HepG2 (cell line): ENCODE measurements around the gene PLCXD1. TPM values are rescaled to one million over a fixed set of nuclear protein-coding genes. Genes with fewer than 3 reads are reported as not detected.

ENCODE experiments used
- CENPX ChIP-seq: sonication (generic); formaldehyde crosslinking; IDR thresholded peaks from 2 replicates; pipeline ENCODE4 v1.9.0; 2021; ENCODE audit warnings: mild to moderate bottlenecking, missing genetic modification reagents, moderate library complexity
- DNMT3B ChIP-seq: conservative IDR thresholded peaks from 2 replicates; pipeline ENCODE4 v1.6.1; 2016; ENCODE audit warnings: missing biosample characterization, control low read depth
- ISL2 ChIP-seq: sonication (generic); formaldehyde crosslinking; IDR thresholded peaks from 2 replicates; pipeline ENCODE4 v1.5.0; 2020; ENCODE audit warnings: missing genetic modification reagents
- KLF13 ChIP-seq: sonication (generic); formaldehyde crosslinking; IDR thresholded peaks from 2 replicates; pipeline ENCODE4 v1.4.0; 2020; ENCODE audit warnings: mild to moderate bottlenecking, missing genetic modification reagents
- KMT2B ChIP-seq: IDR thresholded peaks from 2 replicates; pipeline ENCODE4 v1.6.1; 2016; ENCODE audit warnings: missing genetic modification reagents, missing compliant biosample characterization
- SIN3A ChIP-seq: IDR thresholded peaks from 2 replicates; pipeline ENCODE4 v1.6.1; 2011; ENCODE audit warnings: low read depth, mild to moderate bottlenecking, control low read depth, low read length, borderline replicate concordance
- ZNF326 ChIP-seq: sonication (generic); formaldehyde crosslinking; IDR thresholded peaks from 2 replicates; pipeline ENCODE4 v1.4.0; 2020; ENCODE audit warnings: missing genetic modification reagents, borderline replicate concordance
- ZNF501 ChIP-seq: sonication (generic); formaldehyde crosslinking; IDR thresholded peaks from 2 replicates; pipeline ENCODE4 v1.5.1; 2020; ENCODE audit warnings: mild to moderate bottlenecking, moderate library complexity, missing genetic modification reagents
- ZNF670 ChIP-seq: sonication (generic); formaldehyde crosslinking; IDR thresholded peaks from 2 replicates; pipeline ENCODE4 v1.8.0; 2022; ENCODE audit warnings: mild to moderate bottlenecking, missing genetic modification reagents, borderline replicate concordance
- ZNF746 ChIP-seq: sonication (generic); formaldehyde crosslinking; IDR thresholded peaks from 2 replicates; pipeline ENCODE4 v1.8.0; 2022; ENCODE audit warnings: mild to moderate bottlenecking, missing genetic modification reagents
- ZSCAN25 ChIP-seq: sonication (generic); formaldehyde crosslinking; IDR thresholded peaks from 2 replicates; pipeline ENCODE4 v1.8.0; 2022; ENCODE audit warnings: mild to moderate bottlenecking, missing genetic modification reagents
- polyA plus RNA-seq, 8 experiments: library from polyadenylated mRNA; depleted of rRNA in 3 of 8; stranded (reverse) in 7 of 8; unstranded in 1 of 8; fragments of >200 nt; fragmentation: Illumina TruSeq in 4 of 8; extraction: Trizol in 4 of 8; gene quantifications; 2 replicates each; pipeline versions ENCODE4 v1.2.1 to v1.2.3, GENCODE V29; 2011 to 2016; ENCODE audit warnings: low read depth in 4 of 8, missing spikeins in 1 of 8, mixed read lengths in 1 of 8; ENCODE audit not compliant: insufficient read depth in 1 of 8
- total RNA-seq, 5 experiments: library from RNA; depleted of rRNA; stranded (reverse); fragments of >200 nt; fragmentation: Illumina TruSeq; extraction: Trizol; gene quantifications; 2 replicates each; pipeline ENCODE4 v1.2.3, GENCODE V29; 2016; ENCODE audit warnings: low read depth in 1 of 5
- TF ChIP-seq, protein P1 (sequence below): sonication (generic); formaldehyde crosslinking; IDR thresholded peaks from 2 replicates; pipeline ENCODE4 v1.9.0; 2021; ENCODE audit warnings: missing genetic modification reagents, borderline replicate concordance
- TF ChIP-seq, protein P2 (sequence below): sonication (generic); formaldehyde crosslinking; IDR thresholded peaks from 2 replicates; pipeline ENCODE4 v1.9.0; 2021; ENCODE audit warnings: mild to moderate bottlenecking, missing genetic modification reagents
- TF ChIP-seq, protein P3 (sequence below): sonication (generic); formaldehyde crosslinking; IDR thresholded peaks from 2 replicates; pipeline ENCODE4 v1.4.0; 2020; ENCODE audit warnings: missing genetic modification reagents, borderline replicate concordance
- TF ChIP-seq, protein P4 (sequence below): fragments of 450-650 bp; IDR thresholded peaks from 2 replicates; pipeline ENCODE4 v1.6.1; 2017
- TF ChIP-seq, protein P5 (sequence below): sonication (generic); formaldehyde crosslinking; IDR thresholded peaks from 2 replicates; pipeline ENCODE4 v1.4.0; 2020; ENCODE audit warnings: mild to moderate bottlenecking, missing genetic modification reagents

Gene PLCXD1
- total and polyA plus RNA-seq, 2 of the 13 experiments (the other 11 are each of a cell fraction or from before 2014, with no cell fraction given) = 87.7 to 153 TPM

DNA sequence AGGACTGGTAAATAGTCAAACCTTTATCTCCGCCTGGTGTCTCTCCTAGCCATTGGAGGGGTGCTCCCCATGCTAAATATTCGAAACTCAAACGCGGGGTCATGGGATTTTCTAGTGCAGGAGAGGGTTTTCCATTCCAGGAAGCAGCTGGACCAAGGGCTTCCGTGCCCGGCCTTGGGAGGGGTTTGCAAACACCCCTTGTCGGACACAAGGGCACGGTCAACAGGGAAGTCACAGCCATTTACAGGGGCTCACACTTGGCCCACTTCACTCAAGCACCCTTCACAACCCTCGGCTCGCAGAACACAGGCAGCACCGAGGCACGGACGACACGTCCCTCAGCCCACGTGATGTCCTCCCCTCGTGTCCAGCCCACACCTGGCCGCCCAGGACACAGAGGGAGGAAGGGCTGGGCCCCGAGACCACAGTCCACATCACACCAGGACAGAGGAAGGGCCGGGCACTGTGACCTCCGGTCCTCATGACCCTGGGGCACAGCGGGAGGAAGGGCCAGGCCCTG is 10.3 kb upstream of the PLCXD1 start (continued):
- TF ChIP-seq, protein P1, sequence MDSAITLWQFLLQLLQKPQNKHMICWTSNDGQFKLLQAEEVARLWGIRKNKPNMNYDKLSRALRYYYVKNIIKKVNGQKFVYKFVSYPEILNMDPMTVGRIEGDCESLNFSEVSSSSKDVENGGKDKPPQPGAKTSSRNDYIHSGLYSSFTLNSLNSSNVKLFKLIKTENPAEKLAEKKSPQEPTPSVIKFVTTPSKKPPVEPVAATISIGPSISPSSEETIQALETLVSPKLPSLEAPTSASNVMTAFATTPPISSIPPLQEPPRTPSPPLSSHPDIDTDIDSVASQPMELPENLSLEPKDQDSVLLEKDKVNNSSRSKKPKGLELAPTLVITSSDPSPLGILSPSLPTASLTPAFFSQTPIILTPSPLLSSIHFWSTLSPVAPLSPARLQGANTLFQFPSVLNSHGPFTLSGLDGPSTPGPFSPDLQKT = no peak
- TF ChIP-seq KLF13 (CRISPR knock-in tag) = no peak
- TF ChIP-seq, protein P2, sequence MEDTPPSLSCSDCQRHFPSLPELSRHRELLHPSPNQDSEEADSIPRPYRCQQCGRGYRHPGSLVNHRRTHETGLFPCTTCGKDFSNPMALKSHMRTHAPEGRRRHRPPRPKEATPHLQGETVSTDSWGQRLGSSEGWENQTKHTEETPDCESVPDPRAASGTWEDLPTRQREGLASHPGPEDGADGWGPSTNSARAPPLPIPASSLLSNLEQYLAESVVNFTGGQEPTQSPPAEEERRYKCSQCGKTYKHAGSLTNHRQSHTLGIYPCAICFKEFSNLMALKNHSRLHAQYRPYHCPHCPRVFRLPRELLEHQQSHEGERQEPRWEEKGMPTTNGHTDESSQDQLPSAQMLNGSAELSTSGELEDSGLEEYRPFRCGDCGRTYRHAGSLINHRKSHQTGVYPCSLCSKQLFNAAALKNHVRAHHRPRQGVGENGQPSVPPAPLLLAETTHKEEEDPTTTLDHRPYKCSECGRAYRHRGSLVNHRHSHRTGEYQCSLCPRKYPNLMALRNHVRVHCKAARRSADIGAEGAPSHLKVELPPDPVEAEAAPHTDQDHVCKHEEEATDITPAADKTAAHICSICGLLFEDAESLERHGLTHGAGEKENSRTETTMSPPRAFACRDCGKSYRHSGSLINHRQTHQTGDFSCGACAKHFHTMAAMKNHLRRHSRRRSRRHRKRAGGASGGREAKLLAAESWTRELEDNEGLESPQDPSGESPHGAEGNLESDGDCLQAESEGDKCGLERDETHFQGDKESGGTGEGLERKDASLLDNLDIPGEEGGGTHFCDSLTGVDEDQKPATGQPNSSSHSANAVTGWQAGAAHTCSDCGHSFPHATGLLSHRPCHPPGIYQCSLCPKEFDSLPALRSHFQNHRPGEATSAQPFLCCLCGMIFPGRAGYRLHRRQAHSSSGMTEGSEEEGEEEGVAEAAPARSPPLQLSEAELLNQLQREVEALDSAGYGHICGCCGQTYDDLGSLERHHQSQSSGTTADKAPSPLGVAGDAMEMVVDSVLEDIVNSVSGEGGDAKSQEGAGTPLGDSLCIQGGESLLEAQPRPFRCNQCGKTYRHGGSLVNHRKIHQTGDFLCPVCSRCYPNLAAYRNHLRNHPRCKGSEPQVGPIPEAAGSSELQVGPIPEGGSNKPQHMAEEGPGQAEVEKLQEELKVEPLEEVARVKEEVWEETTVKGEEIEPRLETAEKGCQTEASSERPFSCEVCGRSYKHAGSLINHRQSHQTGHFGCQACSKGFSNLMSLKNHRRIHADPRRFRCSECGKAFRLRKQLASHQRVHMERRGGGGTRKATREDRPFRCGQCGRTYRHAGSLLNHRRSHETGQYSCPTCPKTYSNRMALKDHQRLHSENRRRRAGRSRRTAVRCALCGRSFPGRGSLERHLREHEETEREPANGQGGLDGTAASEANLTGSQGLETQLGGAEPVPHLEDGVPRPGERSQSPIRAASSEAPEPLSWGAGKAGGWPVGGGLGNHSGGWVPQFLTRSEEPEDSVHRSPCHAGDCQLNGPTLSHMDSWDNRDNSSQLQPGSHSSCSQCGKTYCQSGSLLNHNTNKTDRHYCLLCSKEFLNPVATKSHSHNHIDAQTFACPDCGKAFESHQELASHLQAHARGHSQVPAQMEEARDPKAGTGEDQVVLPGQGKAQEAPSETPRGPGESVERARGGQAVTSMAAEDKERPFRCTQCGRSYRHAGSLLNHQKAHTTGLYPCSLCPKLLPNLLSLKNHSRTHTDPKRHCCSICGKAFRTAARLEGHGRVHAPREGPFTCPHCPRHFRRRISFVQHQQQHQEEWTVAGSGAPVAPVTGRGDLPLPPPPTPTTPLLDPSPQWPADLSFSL = no peak
- no peak for TF ChIP-seq ISL2 (CRISPR knock-in tag)
- TF ChIP-seq, protein P3, sequence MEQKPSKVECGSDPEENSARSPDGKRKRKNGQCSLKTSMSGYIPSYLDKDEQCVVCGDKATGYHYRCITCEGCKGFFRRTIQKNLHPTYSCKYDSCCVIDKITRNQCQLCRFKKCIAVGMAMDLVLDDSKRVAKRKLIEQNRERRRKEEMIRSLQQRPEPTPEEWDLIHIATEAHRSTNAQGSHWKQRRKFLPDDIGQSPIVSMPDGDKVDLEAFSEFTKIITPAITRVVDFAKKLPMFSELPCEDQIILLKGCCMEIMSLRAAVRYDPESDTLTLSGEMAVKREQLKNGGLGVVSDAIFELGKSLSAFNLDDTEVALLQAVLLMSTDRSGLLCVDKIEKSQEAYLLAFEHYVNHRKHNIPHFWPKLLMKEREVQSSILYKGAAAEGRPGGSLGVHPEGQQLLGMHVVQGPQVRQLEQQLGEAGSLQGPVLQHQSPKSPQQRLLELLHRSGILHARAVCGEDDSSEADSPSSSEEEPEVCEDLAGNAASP (CRISPR knock-in tag) = peak; percentile 63; the same call in 1 of the 2 replicates
- TF ChIP-seq, protein P4, sequence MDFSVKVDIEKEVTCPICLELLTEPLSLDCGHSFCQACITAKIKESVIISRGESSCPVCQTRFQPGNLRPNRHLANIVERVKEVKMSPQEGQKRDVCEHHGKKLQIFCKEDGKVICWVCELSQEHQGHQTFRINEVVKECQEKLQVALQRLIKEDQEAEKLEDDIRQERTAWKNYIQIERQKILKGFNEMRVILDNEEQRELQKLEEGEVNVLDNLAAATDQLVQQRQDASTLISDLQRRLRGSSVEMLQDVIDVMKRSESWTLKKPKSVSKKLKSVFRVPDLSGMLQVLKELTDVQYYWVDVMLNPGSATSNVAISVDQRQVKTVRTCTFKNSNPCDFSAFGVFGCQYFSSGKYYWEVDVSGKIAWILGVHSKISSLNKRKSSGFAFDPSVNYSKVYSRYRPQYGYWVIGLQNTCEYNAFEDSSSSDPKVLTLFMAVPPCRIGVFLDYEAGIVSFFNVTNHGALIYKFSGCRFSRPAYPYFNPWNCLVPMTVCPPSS = no peak
- peak; percentile 93 for TF ChIP-seq ZSCAN25 (CRISPR knock-in tag)
- no peak for TF ChIP-seq KMT2B (CRISPR knock-in tag)
- TF ChIP-seq SIN3A = no peak
- TF ChIP-seq CENPX = no peak
- TF ChIP-seq, protein P5, sequence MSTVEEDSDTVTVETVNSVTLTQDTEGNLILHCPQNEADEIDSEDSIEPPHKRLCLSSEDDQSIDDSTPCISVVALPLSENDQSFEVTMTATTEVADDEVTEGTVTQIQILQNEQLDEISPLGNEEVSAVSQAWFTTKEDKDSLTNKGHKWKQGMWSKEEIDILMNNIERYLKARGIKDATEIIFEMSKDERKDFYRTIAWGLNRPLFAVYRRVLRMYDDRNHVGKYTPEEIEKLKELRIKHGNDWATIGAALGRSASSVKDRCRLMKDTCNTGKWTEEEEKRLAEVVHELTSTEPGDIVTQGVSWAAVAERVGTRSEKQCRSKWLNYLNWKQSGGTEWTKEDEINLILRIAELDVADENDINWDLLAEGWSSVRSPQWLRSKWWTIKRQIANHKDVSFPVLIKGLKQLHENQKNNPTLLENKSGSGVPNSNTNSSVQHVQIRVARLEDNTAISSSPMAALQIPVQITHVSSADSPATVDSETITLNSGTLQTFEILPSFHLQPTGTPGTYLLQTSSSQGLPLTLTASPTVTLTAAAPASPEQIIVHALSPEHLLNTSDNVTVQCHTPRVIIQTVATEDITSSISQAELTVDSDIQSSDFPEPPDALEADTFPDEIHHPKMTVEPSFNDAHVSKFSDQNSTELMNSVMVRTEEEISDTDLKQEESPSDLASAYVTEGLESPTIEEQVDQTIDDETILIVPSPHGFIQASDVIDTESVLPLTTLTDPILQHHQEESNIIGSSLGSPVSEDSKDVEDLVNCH (CRISPR knock-in tag) = no peak
- no peak for TF ChIP-seq ZNF501 (CRISPR knock-in tag)
- no peak for TF ChIP-seq DNMT3B (CRISPR knock-in tag)
- no peak for TF ChIP-seq ZNF326 (CRISPR knock-in tag)
- peak; percentile 75; the same call in 1 of the 2 replicates for TF ChIP-seq ZNF746
- peak; percentile 88; the same call in 1 of the 2 replicates for TF ChIP-seq ZNF670
